ENCODE data around the gene SNRPA.
"Not testable (repeated sequence)": the region's sequence is repeated elsewhere in the genome, so short reads cannot be mapped to it uniquely, and the experiment has no call there.

SNRPA gene

DNA sequence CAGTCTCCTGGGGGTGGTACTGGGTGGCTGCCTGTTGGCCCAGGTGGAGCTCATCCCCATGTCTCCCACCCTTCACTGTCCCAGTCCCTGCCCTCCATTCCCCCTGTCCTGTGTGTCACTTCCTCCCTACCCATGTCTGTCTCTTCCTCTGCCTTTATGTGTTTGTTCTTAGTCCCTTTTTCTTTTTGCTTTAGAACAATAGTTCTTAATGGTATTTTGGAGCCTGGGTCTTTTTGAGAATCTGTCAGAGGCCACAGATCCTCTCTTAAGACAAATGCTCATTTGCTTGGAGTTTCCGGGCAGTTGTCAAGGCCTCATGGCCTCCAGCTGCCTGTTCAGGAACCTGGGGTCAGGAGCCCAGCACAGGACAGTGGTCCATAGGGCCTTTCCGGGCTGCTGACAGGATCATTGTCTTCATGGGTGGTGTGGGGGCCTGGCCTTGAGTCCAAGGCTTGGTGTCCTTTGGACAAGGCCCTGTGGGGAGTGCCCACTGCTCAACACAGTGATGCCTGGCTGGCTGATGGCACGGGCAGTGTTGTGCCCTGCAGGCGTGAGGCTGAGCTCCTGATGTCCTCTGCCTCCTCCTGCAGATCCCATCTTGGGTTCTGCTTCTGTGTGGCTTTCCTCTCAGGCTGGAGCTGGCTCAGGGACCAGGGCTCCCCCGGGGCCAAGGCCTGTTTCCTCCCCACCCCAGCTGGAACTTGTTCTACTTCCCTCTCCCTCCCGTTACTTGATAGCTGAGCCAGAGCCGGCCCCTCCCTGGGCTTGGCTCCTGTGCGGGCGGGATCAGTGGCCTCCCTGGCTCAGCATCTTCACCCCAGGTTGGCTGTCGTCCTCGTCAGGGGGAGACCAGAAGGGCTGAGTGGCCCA lies 51.5 kb downstream of the SNRPA start:
- DNase-seq = no peak

DNA sequence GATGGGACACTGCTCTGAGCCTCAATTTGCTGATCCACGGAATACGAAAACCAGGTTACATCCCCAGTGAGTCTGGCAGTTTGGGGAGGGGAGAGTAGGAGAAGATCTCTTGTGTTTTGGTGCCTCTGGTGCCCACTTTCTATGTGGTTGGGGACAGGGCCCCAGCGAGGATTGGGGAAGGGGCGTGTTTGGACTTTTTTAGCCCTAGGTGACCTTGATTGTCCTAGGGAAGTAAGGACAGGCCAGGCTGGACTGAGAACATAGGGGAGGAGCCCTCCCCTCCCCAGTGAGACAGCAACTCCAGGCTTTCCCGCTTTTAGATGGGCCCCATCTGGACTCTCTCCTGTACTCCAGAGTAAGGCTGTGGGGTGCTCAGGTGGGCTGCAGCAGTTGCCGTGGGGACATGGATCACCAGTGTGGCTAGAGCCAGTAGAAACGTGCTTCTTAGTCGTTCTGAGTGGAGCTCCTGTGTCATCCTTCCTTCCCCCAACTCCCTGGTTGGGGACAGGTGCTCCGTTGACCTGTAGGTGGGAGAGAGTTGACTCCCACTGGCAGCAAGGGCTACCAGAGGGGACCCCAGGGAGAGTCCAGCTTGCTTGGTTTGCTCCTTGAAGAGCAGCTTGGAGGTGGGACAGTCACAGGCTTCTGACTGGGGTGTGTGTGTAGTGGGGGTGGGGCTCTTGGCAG lies 52.3 kb downstream of the SNRPA start:
- no peak for DNase-seq

DNA sequence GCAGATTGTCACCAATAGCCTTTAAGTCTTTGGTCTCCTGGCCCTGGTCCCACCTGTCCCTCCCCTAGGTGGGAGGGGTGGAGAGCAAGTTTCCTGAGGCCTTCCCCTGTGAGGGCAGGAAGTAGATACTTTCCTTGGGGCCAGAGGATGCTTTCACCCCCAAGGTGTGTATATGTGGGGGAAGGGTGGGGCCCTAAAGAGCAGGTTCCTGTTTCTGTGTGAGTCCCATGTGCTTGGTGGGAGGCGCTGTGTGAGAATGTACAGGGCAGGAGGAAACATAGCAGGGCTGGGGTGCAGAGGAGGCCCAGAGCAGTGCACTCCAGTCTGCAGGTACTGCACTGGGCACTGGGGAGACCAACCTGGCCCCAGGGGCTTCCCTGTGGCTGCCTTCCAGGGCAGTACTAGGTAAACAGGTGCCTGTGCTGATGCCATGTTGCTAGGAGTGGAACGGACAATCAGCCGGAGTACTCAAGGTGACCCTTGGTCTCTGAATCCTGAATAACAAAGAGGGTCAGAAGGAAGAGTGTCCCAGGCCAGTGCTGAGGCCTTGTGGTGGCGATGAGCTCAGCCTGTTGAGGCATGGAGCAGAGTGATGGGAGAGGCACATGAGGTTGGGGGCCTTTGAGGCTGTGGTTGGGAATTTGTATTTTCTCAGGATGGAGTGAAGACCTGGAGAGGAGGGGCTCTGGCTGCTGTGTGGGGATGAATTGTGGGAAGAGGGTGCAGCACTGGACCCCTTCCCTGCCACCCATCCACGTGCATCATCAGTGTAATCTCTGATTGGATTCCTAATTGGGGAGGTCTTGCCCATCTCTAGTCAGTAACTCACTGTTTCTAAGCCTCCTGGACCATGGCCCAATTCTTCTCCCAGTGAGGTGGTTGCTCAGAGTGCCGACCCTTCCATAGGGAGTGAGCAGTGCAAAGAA lies 53.1 kb downstream of the SNRPA start:
- peak; percentile 57 for DNase-seq

DNA sequence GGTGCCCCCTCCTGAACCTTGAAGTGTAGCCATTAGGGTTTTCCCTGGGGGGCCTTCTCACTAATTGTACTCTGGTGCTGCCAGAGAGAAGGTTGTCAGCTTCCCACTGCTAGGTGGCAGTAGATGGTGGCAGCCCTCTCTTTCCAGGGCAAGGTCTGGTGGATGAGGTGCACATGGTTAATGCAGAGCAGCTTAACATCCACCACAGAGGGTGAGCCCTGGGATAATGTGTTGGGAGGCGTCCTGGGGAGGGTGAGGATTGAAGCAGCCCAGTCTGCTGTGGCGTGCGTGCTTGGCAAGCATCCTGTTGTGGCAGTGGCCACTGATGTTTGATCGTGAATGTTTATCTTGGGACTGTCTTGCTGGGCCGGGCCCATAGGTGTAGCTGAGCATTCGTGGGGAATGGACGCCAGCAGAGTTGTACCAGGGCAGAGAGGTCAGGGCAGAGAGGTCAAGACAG lies 53.8 kb downstream of the SNRPA start:
- no peak for DNase-seq

DNA sequence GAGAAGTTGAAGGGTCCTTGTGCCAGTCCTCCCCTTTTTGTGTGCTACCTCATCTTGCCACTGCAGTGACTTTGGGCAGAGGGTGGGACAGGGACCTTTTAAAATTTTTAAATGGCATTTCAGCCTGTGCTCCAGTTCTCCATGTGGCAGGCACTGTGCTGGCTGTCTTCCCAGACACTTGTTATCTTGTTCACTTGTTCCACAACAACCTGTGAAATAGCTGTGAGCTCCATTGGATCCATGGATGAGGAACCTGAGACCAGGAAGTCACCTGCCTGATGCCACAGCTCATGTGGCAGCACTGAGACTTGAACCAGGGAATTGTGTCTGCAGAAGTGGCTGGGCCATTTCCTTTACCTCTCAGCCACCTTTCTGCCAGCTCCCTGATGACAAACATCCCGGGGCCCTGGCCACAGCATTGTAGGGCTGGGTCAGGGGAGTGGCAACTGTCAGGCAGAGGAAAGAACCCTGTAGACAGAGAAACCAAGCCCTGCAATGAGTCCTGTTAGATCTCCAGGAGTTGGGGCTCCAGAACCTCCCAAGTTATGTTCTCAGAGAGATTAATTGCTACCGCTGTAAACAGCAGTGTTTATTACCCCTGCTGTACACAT lies 54.4 kb downstream of the SNRPA start:
- no peak for DNase-seq

DNA sequence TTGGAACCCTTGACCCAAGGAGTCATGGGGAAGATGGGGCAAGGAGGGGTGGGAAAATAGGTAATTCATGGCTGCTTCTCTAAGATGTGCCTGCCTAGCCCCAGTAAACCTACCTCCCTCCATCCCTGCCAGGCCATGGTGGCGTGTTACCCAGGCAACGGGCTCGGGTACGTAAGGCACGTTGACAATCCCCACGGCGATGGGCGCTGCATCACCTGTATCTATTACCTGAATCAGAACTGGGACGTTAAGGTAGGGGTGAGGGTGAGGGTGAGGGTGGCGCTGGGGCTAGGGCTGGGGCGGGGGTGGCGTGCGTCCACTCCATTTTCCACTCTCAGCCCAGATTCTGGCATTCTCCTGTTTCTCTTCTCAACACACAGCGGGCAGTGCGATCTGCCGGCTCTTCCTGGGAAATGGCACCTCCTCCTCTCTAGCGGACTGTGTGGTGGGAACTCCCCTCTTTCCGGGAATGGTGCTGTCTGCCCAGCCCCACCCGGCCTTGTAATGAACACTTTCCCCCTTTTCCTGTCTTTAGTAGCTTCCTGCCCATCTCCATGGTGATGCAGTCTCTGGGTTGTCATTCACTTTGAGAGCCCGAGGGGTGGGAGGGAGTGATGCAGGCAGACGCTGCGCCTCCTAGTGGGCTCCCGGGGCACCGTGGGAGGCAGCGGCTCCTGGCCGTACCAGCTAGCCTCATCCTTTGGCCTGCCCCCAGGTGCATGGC lies 55.6 kb downstream of the SNRPA start:
- DNase-seq = peak; percentile 88

DNA sequence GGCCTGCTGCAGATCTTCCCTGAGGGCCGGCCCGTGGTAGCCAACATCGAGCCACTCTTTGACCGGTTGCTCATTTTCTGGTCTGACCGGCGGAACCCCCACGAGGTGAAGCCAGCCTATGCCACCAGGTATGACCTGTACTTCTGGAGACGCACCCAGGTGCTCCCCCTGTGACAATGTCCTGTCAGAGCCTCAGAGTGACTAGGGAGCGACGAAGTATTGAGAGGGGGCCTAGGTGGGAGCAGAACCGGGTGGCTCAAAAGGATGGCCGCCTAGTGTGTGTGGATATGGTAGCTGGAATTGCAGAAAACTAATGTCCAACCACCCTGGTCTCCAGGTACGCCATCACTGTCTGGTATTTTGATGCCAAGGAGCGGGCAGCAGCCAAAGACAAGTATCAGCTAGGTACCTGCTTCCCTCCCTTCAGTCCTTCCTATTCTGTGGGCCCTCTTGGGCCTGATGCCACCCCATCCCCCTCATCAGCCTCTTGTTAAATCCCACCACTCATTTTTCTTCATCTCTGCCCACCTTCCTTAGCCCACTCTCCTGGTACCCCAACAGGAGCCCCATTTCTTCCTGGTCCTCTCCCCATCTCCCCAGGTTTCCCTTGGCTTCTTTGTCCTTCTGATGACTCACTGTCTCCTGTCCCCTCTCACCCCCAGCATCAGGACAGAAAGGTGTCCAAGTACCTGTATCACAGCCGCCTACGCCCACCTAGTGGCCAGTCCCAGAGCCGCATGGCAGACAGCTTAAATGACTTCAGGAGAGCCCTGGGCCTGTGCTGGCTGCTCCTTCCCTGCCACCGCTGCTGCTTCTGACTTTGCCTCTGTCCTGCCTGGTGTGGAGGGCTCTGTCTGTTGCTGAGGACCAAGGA lies 56.4 kb downstream of the SNRPA start:
- no peak for DNase-seq

DNA sequence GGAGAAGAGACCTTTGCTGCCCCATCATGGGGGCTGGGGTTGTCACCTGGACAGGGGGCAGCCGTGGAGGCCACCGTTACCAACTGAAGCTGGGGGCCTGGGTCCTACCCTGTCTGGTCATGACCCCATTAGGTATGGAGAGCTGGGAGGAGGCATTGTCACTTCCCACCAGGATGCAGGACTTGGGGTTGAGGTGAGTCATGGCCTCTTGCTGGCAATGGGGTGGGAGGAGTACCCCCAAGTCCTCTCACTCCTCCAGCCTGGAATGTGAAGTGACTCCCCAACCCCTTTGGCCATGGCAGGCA lies 57.0 kb downstream of the SNRPA start:
- DNase-seq = no peak

DNA sequence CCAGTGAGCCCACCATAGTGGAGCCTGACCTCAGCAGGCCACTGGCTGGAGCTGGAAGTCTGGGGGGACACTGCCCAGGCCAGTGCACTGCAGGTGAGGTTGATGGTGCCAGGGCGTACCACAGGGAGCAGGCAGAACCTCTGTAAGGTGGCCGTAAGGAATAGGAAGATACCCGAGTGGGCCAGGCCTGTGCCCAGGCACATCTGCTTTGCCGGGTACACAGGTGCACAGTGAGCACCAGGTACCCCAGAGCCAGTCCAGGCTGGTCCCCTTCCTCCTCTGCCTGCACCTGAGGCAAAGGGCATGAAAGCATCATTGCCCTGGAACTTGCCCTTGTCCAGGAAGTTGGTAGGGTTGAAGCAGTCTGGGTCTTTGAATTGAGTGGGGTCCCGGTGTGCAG lies 57.5 kb downstream of the SNRPA start:
- DNase-seq = no peak

DNA sequence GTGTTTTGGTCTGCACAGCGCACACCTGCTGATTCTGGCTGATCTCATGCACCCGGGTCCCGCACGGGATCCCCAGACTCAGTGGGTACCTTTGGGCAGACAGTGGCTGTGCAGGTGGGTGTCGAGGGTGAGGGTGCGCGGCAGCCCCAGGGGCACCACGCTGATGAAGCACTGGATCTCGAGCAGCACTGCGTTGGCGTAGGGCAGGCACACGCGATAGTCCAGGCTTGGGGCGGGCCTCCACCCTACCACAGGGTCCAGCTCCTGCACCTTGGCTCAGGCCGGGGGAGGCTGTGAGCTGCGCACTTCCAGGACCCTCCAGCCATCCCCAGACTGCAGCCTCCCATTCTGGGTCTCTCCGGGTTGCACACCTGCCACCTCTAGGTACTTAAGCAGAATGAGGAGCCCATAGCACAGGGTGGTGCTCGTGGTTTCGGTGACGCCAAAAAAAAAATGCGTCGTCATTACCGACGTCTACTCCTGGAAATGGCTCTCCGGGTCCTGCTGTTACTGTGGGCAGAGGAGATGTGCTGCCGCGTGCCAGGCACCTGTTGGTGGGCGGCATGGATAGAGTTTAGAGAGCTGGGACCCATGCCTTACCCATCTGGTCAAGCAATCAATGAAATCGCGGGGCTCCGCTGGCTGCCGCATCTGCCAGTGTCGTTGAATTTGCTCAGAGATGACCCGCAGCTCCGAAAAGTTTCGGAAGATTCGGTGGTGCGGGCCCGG lies 58.5 kb downstream of the SNRPA start:
- no peak for DNase-seq

DNA sequence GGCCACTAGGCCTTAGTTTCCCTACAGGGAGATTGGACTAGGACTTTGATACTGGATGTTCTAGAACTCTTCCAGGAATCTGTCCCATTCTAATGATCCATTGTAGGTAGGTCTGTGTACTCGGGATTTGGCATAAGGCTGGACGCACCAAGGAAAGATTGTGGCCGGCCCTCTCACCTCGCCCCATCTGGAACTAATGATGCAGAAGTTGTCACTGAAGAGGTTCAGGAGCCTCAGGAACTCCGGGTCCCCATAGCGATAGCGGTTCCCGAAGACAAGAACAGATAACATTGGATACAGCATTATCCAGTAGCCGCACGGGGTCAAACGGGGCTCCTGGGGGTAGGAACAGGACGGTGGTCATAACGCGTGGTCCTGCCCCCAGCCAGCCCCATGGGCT lies 59.2 kb downstream of the SNRPA start:
- DNase-seq = no peak

DNA sequence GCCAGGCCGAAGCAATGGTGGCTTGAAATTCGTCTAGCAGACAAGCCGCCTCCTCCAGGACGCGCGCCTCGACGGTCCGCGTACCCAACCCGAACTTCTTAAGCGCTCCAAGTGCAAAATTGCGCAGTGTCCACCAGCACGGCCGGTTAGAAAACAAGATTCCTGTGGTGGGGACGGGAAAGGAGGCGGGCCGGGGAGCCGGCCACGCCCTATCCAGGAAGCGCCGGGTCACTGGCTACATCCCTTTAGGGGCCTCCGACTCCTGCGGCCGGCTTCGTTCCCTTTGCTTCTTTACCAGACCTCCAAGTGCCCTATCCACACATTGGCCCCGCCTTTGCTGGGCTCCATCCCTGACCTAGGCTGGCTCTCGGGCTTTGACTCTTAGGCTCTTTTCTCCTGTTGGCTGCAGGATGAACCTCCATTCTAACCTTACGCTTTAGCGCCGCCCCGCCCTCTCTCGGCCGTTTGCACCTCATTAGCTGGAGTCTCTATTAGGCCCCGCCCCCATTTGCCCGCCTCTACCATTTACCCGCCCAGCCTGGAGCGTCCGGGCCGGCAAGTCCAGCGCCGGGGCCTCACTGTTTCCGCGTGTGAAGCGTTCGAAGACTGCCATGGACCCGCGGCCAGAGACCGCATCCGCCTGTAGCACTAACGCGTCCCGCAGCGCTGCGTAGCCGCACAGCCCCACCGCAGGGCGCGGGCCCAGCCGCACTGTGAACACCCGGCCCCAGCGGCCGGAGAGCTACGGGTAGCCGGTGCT lies 59.8 kb downstream of the SNRPA start:
- DNase-seq = peak; percentile 61

DNA sequence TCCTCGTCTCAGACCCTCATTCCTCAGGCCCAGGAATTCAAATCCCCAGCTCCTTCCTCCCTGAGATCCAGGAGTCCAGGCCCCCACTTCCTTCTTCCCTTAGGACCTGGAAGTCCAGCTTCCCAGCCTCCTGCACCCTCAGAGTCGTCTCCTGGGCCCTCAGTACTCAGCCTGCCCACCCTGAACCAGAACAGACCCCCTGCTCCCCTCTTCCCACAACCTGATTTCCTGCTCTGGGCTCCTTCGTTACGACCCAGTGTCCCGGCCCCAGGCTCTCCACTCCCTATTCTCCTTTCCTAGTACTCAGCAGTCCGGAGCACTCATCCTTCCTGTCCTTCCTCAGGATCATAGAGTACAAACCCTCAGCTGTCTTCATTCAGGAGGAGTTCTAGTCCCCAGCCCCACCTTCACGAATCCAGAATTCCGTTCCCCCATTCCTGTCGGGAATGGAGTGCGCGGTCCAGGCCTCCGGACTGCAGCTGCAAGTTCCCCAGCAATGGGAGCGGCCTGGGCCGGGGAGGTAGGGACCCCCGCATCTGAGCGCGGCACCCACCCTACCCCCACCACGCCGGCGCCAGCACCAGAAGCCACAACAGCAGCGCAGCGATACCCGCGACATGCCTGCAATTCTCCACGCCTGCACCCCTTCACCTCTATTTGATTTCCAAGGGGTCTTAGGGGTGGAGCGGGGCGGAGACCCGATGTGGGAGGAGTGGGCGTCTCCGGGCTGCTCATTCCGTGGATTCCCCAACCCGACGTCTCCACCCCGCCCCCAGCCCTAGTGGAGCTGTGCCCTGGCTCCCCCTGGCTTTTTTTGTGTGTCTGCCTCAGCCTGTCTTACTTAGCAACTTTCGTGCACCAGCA lies 60.7 kb downstream of the SNRPA start:
- DNase-seq = no peak

DNA sequence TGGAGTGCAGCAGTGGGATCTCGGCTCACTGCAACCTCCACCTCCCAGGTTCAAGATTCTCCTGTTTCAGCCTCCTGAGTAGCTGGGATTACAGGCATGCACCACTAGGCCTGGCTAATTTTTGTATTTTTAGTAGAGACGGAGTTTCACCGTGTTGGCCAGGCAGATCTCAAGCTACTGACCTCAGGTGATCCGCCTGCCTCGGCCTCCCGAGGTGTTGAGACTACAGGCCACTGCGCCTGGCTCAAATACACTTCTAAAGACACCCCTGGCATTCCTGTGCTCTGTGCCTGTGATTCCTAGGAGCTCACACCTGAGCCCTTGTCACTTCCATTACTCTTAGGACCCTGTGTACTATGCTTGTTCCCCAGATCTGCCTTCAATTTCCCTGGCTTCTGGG lies 61.6 kb downstream of the SNRPA start:
- not testable (repeated sequence) for DNase-seq

DNA sequence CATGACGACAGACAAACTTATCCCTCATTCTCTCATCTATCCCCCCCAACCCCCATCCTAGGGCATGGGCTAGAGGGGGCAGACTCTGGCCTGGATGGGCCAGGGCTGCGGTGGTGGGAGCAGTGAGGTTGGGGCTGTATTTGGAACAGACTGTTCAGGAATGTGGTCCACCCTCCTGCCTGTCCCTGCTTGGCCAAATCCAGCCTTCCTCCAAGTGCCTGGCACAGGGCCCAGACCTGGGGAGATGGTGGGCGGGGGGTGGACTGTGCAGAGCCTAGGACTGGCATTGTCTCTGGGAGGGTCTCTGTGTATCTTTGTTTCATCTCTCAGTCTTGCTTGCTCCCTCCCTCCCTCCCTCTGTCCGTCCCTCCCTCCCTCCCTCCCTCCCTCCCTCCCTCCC lies 62.2 kb downstream of the SNRPA start:
- DNase-seq = no peak
